GDM1 (cell line): ENCODE measurements around the gene FAM124A.

ENCODE experiments used
- DNase-seq: peaks from one replicate; lab custom pipeline; 2025; lab: John Stamatoyannopoulos, UW

Gene FAM124A

GRCh38 chr13:51243832-51244231 lies 21.6 kb downstream of the FAM124A start:
- DNase-seq, result no peak

GRCh38 chr13:51244637-51245405 lies 22.6 kb downstream of the FAM124A start:
- DNase-seq, result no peak

GRCh38 chr13:51245583-51245982 lies 23.4 kb downstream of the FAM124A start:
- no peak for DNase-seq

GRCh38 chr13:51246025-51246417 lies 23.8 kb downstream of the FAM124A start:
- DNase-seq, result no peak

GRCh38 chr13:51246418-51247277 lies 24.4 kb downstream of the FAM124A start:
- DNase-seq, result no peak

GRCh38 chr13:51249255-51249654 lies 27.1 kb downstream of the FAM124A start:
- no peak for DNase-seq

- no peak for DNase-seq
These were observed 27.9 kb downstream of the FAM124A start for GRCh38 chr13:51249770-51250741.

- no peak for DNase-seq
These were observed 29.3 kb downstream of the FAM124A start for GRCh38 chr13:51251480-51251879.

GRCh38 chr13:51252954-51253532 lies 30.8 kb downstream of the FAM124A start:
- DNase-seq, result no peak

- no peak for DNase-seq
These were observed 33.4 kb downstream of the FAM124A start for GRCh38 chr13:51255556-51255955.

- no peak for DNase-seq
These were observed 35.0 kb downstream of the FAM124A start for GRCh38 chr13:51257187-51257586.

GRCh38 chr13:51258612-51259548 lies 36.7 kb downstream of the FAM124A start:
- no peak for DNase-seq

- no peak for DNase-seq
These were observed 38.0 kb downstream of the FAM124A start for GRCh38 chr13:51260154-51260553.

GRCh38 chr13:51261610-51262249 lies 39.5 kb downstream of the FAM124A start:
- no peak for DNase-seq

- DNase-seq, result no peak
These were observed 40.5 kb downstream of the FAM124A start for GRCh38 chr13:51262501-51263211.

GRCh38 chr13:51266642-51267041 lies 44.4 kb downstream of the FAM124A start:
- no peak for DNase-seq

- no peak for DNase-seq
These were observed 45.4 kb downstream of the FAM124A start for GRCh38 chr13:51267622-51268021.

GRCh38 chr13:51269039-51269438 lies 46.8 kb downstream of the FAM124A start:
- DNase-seq, result no peak
